Stimulated activated CD4-positive, alpha-beta T cell treated with anti-CD3 and anti-CD28 coated beads, TNF-alpha, amount 100 ng/mL, for 4 hours (primary cell): ENCODE results near the gene RPH3AL.
"Not testable (repeated sequence)": the region's sequence is repeated elsewhere in the genome, so short reads cannot be mapped to it uniquely, and the experiment has no call there.

Experiments used
- DNase-seq, 3 experiments: peaks; one replicate each; pipeline ENCODE4 v3.0.0-alpha.2; 2020; ENCODE audit warnings: low read depth in 3 of 3

The RPH3AL gene

GRCh38 chr17:260944-261343, 91.7 kb downstream of the RPH3AL start:
- DNase-seq, result no peak

GRCh38 chr17:260031-260791, 92.4 kb downstream of the RPH3AL start:
- no peak for DNase-seq

GRCh38 chr17:259341-259976, 93.1 kb downstream of the RPH3AL start:
- DNase-seq, result no peak

- DNase-seq, result no peak
Observed at GRCh38 chr17:258906-259305, 93.7 kb downstream of the RPH3AL start.

- DNase-seq, result no peak
Observed at GRCh38 chr17:258045-258734, 94.4 kb downstream of the RPH3AL start.

- no peak for DNase-seq
Observed at GRCh38 chr17:253091-253846, 99.3 kb downstream of the RPH3AL start.

GRCh38 chr17:252456-252855, 100.2 kb downstream of the RPH3AL start:
- no peak for DNase-seq

GRCh38 chr17:251531-251930, 101.1 kb downstream of the RPH3AL start:
- DNase-seq, result no peak

GRCh38 chr17:250487-251300, 101.9 kb downstream of the RPH3AL start:
- no peak for DNase-seq

- no peak for DNase-seq
Observed at GRCh38 chr17:249236-249993, 103.2 kb downstream of the RPH3AL start.

- DNase-seq, result no peak
Observed at GRCh38 chr17:248337-249235, 104.0 kb downstream of the RPH3AL start.

- DNase-seq, result no peak
Observed at GRCh38 chr17:247767-248166, 104.8 kb downstream of the RPH3AL start.

- DNase-seq, result no peak
Observed at GRCh38 chr17:246851-247421, 105.7 kb downstream of the RPH3AL start.

GRCh38 chr17:246226-246625, 106.4 kb downstream of the RPH3AL start:
- no peak for DNase-seq

- no peak for DNase-seq
Observed at GRCh38 chr17:245611-246010, 107.0 kb downstream of the RPH3AL start.

- DNase-seq, result no peak
Observed at GRCh38 chr17:245020-245419, 107.6 kb downstream of the RPH3AL start.

GRCh38 chr17:243924-244323, 108.7 kb downstream of the RPH3AL start:
- DNase-seq, result not testable (repeated sequence)

- no peak for DNase-seq
Observed at GRCh38 chr17:238964-239259, 113.7 kb downstream of the RPH3AL start.
